Prostate gland (tissue), 2 donors: ENCODE results near the gene ADH7. TPM values are rescaled to one million over a fixed set of nuclear protein-coding genes. Genes with fewer than 3 reads are reported as not detected.

Experiments used
- DNase-seq: peaks from one replicate; pipeline ENCODE4 v3.0.0-alpha.2; 2019; ENCODE audit warnings: low spot score
- H3K27ac ChIP-seq, 2 donors: fragments of 200-600 bp; sonication (generic); 2 replicates each; pipeline ENCODE4 v1.5.1; 2017 to 2019
- H3K27me3 ChIP-seq: fragments of 200-600 bp; sonication (generic); replicated peaks from 2 replicates; pipeline ENCODE4 v1.5.1; 2019; ENCODE audit not compliant: insufficient read depth
- H3K36me3 ChIP-seq, 2 donors: fragments of 200-600 bp; sonication (generic); 1 replicate in 1 of 2; 2 replicates in 1 of 2; pipeline versions ENCODE4 v1.5.1 to v1.8.1; 2017 to 2019
- H3K4me1 ChIP-seq: fragments of 200-600 bp; sonication (generic); replicated peaks from 2 replicates; pipeline ENCODE4 v1.5.1; 2019
- H3K4me3 ChIP-seq, 2 donors: fragments of 200-600 bp; sonication (generic); 2 replicates each; pipeline ENCODE4 v1.5.1; 2017 to 2019
- H3K9me3 ChIP-seq: fragments of 200-600 bp; sonication (generic); 2 replicates; pipeline ENCODE4 v1.5.1; 2017
- CTCF ChIP-seq, 4 experiments: fragments of 200-600 bp in 2 of 4; fragments of 450-650 bp in 2 of 4; sonication (generic) in 2 of 4; IDR thresholded peaks; 1 replicate in 3 of 4; 2 replicates in 1 of 4; pipeline ENCODE4 v1.5.1; 2016 to 2019; ENCODE audit warnings: antibody characterized with exemption in 4 of 4, mild to moderate bottlenecking in 2 of 4, moderate library complexity in 2 of 4
- POLR2A ChIP-seq: fragments of 450-650 bp; IDR thresholded peaks from one replicate; pipeline ENCODE4 v1.6.1; 2016; ENCODE audit warnings: antibody characterized with exemption, mild to moderate bottlenecking
- POLR2AphosphoS5 ChIP-seq: sonication (generic); formaldehyde crosslinking; IDR thresholded peaks from one replicate; pipeline ENCODE4 v1.6.1; 2017; ENCODE audit warnings: antibody characterized with exemption
- WGBS: methylation state at CpG from one replicate; pipeline ENCODE4 v1.1.5; 2018; 5-methylcytosine and 5-hydroxymethylcytosine counted together
- intact Hi-C: fragments of 100-400 bp; cut with DNase I; formaldehyde crosslinking; loops from one replicate; pipeline ENCODE4 v1.14.2; 2022
- total RNA-seq, 2 donors: library from RNA; depleted of rRNA; stranded (reverse); fragments of >200 nt; gene quantifications; one replicate each; pipeline ENCODE4 v1.1.0, GENCODE V29; 2016

ADH7 gene
- total RNA-seq, 2 donors from 2014 or later = 0.64 TPM; not detected in 1

GRCh38 chr4:99405433-99406115, 29.6 kb downstream of the ADH7 start:
- intact Hi-C loops = loop anchor here (2.0 to 5.0 kb wide), 4 partner anchors 52 to 408 kb away; partner anchors contain the start of gene METAP1
- Histone ChIP-seq H3K27me3 (no peaks in the 10 kb centered on the region), H3K4me1 (no peaks in the 10 kb centered on the region), H3K4me3 (no peak overlapping the region), H3K9me3 (no peaks in the 10 kb centered on the region), H3K36me3 (no peaks in the 10 kb centered on the region), H3K27ac (peak overlapping the region in 1 of 2 donors; percentile 16)
- WGBS = 44% methylated on average over 6 of the region's 6 CpGs
- DNase-seq = peak; percentile 69
- no peak for TF ChIP-seq POLR2A
- TF ChIP-seq POLR2AphosphoS5 = peak; percentile 60
- peak; percentile 86 to 96 (median 92) for TF ChIP-seq CTCF (IDR thresholded peaks at IDR 0.05)

GRCh38 chr4:99404595-99405287, 30.4 kb downstream of the ADH7 start:
- intact Hi-C loops = loop anchor here (2.0 to 5.0 kb wide), 4 partner anchors 53 to 407 kb away; partner anchors contain the start of gene METAP1
- no peak overlapping the region for H3K4me3 ChIP-seq
- no peaks in the 10 kb centered on the region for H3K27me3 ChIP-seq

GRCh38 chr4:99403380-99404184, 31.6 kb downstream of the ADH7 start:
- Histone ChIP-seq H3K4me3 (no peak overlapping the region), H3K4me1 (no peaks in the 10 kb centered on the region), H3K27me3 (no peaks in the 10 kb centered on the region), H3K27ac (peak overlapping the region in 1 of 2 donors; percentile 20), H3K9me3 (no peaks in the 10 kb centered on the region), H3K36me3 (no peaks in the 10 kb centered on the region)
- TF ChIP-seq POLR2A (no peak), POLR2AphosphoS5 (no peak), CTCF (IDR thresholded peaks at IDR 0.05) (no peak)
- intact Hi-C loops = loop anchor here (2.0 to 5.0 kb wide), 2 partner anchors 101 to 285 kb away; no protein-coding TSS in a partner anchor
- no peak for DNase-seq
- WGBS = 50% methylated on average over 5 of the region's 5 CpGs

More at GRCh38 chr4:99404595-99405287, 30.4 kb downstream of the ADH7 start:
- DNase-seq = no peak
- H3K36me3 ChIP-seq = no peaks in the 10 kb centered on the region
- no peaks in the 10 kb centered on the region for H3K4me1 ChIP-seq
- peak overlapping the region in 1 of 2 donors; percentile 16 for H3K27ac ChIP-seq
- H3K9me3 ChIP-seq = no peaks in the 10 kb centered on the region
- 85% methylated on average over 4 of the region's 4 CpGs for WGBS
- TF ChIP-seq CTCF (IDR thresholded peaks at IDR 0.05) = no peak

DNA sequence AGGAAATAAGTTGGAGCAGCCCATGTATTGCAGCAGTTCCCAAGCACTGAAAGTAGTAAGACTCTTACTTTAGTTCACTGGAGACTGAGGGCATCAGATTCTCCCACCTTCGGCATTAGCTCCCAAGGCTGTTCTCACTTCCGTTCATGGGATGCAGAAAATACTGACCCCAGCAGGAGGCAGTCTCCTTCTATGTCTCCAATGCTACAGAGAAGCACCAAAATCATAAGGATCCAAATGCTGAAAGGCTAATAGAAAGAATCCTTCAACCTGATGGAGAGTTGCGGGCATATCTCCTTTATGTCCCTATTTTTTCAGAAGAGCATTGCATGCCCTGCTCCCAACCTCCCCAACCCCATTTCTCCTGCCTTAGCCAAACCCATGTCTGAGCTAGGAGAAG, 32.4 kb downstream of the ADH7 start:
- H3K27ac ChIP-seq = peak overlapping the region in 1 of 2 donors; percentile 20
- intact Hi-C loops = loop anchor here (5.0 kb wide), 1 partner anchor 100 kb away; no protein-coding TSS in a partner anchor
- H3K36me3 ChIP-seq = no peaks in the 10 kb centered on the region
- no peak for DNase-seq
- no peaks in the 10 kb centered on the region for H3K4me1 ChIP-seq
- H3K4me3 ChIP-seq = no peak overlapping the region
- H3K27me3 ChIP-seq = no peaks in the 10 kb centered on the region
- no peaks in the 10 kb centered on the region for H3K9me3 ChIP-seq
- WGBS = 96% methylated on average over 3 of the region's 3 CpGs
- TF ChIP-seq POLR2A = no peak
- TF ChIP-seq CTCF (IDR thresholded peaks at IDR 0.05) = no peak
- TF ChIP-seq POLR2AphosphoS5 = no peak
